K562 (cell line): ENCODE results near the gene ORMDL1. TPM values are rescaled to one million over a fixed set of nuclear protein-coding genes. Genes with fewer than 3 reads are reported as not detected.

Experiments
- CBX1 ChIP-seq: sonication (generic); IDR thresholded peaks from 2 replicates; pipeline ENCODE4 v1.6.1; 2016; ENCODE audit warnings: antibody characterized with exemption, low read depth, mild to moderate bottlenecking
- ELF1 ChIP-seq: fragments of 200-800 bp; sonication (Bioruptor generic); IDR thresholded peaks from 2 replicates; pipeline ENCODE4 v1.6.1; 2016; ENCODE audit warnings: missing genetic modification characterization, missing compliant biosample characterization
- ETV5 ChIP-seq: sonication (generic); formaldehyde crosslinking; IDR thresholded peaks from 2 replicates; pipeline ENCODE4 v1.4.0; 2020; ENCODE audit warnings: low read depth, mild to moderate bottlenecking, missing genetic modification reagents
- FOXJ2 ChIP-seq: fragments of 200-800 bp; sonication (Bioruptor generic); IDR thresholded peaks from 2 replicates; pipeline ENCODE4 v1.6.1; 2016; ENCODE audit warnings: missing genetic modification characterization, missing compliant biosample characterization
- MXI1 ChIP-seq: IDR thresholded peaks from 2 replicates; pipeline ENCODE4 v1.6.1; 2011; ENCODE audit warnings: low read depth, mild to moderate bottlenecking, improper control_type of control experiment, low read length
- MYNN ChIP-seq, 2 experiments: sonication (generic); formaldehyde crosslinking in 1 of 2; IDR thresholded peaks; 2 replicates each; pipeline versions ENCODE4 v1.5.0 to v1.6.1; 2016 to 2020; ENCODE audit warnings: antibody characterized with exemption in 1 of 2, missing genetic modification reagents in 1 of 2
- NR2C1 ChIP-seq, 2 experiments: fragments of 450-650 bp; IDR thresholded peaks; 2 replicates each; pipeline ENCODE4 v1.6.1; 2017; ENCODE audit warnings: mild to moderate bottlenecking in 2 of 2, antibody characterized with exemption in 1 of 2, inconsistent platforms in 1 of 2, missing compliant biosample characterization in 1 of 2, missing genetic modification characterization in 1 of 2
- TEAD1 ChIP-seq, 2 experiments: fragments of 450-650 bp in 1 of 2; sonication (generic) in 1 of 2; formaldehyde crosslinking; IDR thresholded peaks; 2 replicates each; pipeline versions ENCODE4 v1.4.0 to v1.8.0; 2020 to 2022; ENCODE audit warnings: mild to moderate bottlenecking in 2 of 2, missing genetic modification reagents in 1 of 2
- ZEB2 ChIP-seq: fragments of 450-650 bp; IDR thresholded peaks from 2 replicates; pipeline ENCODE4 v1.6.1; 2016
- polyA plus RNA-seq, 8 experiments: library from polyadenylated mRNA; depleted of rRNA in 4 of 8; stranded (reverse) in 5 of 8; unstranded in 3 of 8; fragments of >200 nt; fragmentation: Nextera tagmentation in 2 of 8; fragmentation: Illumina TruSeq in 1 of 8; extraction: Ambion mirVana in 2 of 8; extraction: Trizol in 1 of 8; gene quantifications; 2 replicates each; pipeline versions ENCODE4 v1.2.1 to v1.2.3, GENCODE V29; 2011 to 2014; ENCODE audit warnings: inconsistent platforms in 1 of 8, missing spikeins in 1 of 8
- total RNA-seq, 7 experiments: library from RNA; depleted of rRNA in 6 of 7; stranded (reverse); fragments of >200 nt in 6 of 7; fragmentation: Illumina TruSeq in 2 of 7; extraction: Trizol in 2 of 7; gene quantifications; 2 replicates each; pipeline versions ENCODE4 v1.2.1 to v1.2.3, GENCODE V29; 2011 to 2021; ENCODE audit warnings: low replicate concordance in 1 of 7
- TF ChIP-seq, protein P1 (sequence below): IDR thresholded peaks from 2 replicates; pipeline ENCODE4 v1.6.1; 2011; ENCODE audit not compliant: insufficient read length; ENCODE audit errors: extremely low read depth
- TF ChIP-seq, protein P2 (sequence below), 2 experiments: fragments of 450-650 bp in 1 of 2; sonication (generic) in 1 of 2; formaldehyde crosslinking in 1 of 2; IDR thresholded peaks; 2 replicates each; pipeline versions ENCODE4 v1.7.1 to v1.9.0; 2016 to 2022; ENCODE audit warnings: inconsistent platforms in 1 of 2, mild to moderate bottlenecking in 1 of 2, missing genetic modification reagents in 1 of 2
- TF ChIP-seq, protein P3 (sequence below), 2 experiments: IDR thresholded peaks; 2 replicates each; pipeline ENCODE4 v1.6.1; 2012; ENCODE audit warnings: improper control_type of control experiment in 2 of 2, low read depth in 2 of 2, low read length in 2 of 2, borderline replicate concordance in 1 of 2

Gene ORMDL1
- total and polyA plus RNA-seq, 9 of the 15 experiments (the other 6 are each of a cell fraction or from before 2014, with no cell fraction given), result 35.1 to 74.2 (median 50.0) TPM

DNA sequence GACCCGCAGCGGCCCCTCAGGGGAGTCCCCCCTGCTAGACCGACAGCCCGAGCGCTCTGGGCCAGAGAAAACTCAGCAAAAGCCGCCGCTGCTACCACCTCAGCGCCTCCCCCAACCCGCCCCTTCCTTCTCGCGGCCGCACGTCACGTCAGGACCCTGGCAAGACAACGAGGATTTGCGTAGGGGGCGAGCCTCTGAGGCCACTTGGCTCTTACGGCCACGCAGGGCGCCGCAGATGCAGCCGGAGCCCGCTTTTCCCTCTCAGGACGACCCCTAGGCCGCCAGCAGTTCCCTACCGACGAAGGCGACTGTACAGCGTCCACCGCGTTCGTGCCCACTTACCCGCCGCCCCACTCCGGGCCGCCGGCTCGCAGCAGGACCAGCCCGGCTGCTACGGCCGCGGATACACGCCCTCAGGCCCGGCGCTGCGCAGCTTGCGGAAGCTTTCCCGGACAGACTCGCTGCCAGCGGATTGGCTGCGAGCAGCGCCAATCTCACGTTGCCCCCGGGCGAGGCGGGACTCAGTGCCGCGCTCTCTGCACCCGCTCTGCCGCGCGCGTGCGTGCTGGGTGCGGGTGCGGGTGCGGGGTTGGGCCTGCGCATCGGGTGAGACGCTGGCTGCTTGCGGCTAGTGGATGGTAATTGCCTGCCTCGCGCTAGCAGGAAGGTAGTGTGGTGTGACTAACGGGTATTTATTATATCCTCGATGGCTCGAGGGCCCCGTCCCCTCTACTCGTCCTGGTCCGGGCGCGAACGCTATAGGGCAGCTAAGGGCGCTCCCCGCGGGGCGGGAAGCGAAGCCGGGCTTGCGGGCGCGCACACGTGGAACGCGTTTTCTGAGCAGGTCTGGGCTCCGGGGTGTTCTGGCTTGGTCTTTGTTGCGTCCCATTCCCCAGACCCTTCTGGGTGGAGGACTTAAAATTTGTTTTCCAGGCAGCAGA, at the start of gene ORMDL1, which contains the start of gene PMS1 (continued):
- TF ChIP-seq MXI1 (peak; percentile 63; the same call in 1 of the 2 replicates), ZEB2 (no peak), TEAD1 (CRISPR knock-in tag; IDR thresholded peaks at IDR 0.05) (0 out of 4 replicates have a peak, but pooled peaks of 1 of the 2 experiments have one; percentile 30), FOXJ2 (tag) (no peak), NR2C1 (IDR thresholded peaks at IDR 0.05) (peak; percentile 51; the same call in 1 of the 2 replicates), NR2C1 (tag; IDR thresholded peaks at IDR 0.05) (peak; percentile 64), CBX1 (peak; percentile 18; the same call in 1 of the 2 replicates), ETV5 (CRISPR knock-in tag) (no peak), MYNN (IDR thresholded peaks at IDR 0.05) (peak; percentile 37; the same call in 1 of the 2 replicates), MYNN (CRISPR knock-in tag; IDR thresholded peaks at IDR 0.05) (no peak), ELF1 (tag) (0 out of 2 replicates have a peak, but pooled peaks have one; percentile 24)
- TF ChIP-seq, protein P1, sequence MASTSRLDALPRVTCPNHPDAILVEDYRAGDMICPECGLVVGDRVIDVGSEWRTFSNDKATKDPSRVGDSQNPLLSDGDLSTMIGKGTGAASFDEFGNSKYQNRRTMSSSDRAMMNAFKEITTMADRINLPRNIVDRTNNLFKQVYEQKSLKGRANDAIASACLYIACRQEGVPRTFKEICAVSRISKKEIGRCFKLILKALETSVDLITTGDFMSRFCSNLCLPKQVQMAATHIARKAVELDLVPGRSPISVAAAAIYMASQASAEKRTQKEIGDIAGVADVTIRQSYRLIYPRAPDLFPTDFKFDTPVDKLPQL, result peak; percentile 20
- TF ChIP-seq, protein P2, sequence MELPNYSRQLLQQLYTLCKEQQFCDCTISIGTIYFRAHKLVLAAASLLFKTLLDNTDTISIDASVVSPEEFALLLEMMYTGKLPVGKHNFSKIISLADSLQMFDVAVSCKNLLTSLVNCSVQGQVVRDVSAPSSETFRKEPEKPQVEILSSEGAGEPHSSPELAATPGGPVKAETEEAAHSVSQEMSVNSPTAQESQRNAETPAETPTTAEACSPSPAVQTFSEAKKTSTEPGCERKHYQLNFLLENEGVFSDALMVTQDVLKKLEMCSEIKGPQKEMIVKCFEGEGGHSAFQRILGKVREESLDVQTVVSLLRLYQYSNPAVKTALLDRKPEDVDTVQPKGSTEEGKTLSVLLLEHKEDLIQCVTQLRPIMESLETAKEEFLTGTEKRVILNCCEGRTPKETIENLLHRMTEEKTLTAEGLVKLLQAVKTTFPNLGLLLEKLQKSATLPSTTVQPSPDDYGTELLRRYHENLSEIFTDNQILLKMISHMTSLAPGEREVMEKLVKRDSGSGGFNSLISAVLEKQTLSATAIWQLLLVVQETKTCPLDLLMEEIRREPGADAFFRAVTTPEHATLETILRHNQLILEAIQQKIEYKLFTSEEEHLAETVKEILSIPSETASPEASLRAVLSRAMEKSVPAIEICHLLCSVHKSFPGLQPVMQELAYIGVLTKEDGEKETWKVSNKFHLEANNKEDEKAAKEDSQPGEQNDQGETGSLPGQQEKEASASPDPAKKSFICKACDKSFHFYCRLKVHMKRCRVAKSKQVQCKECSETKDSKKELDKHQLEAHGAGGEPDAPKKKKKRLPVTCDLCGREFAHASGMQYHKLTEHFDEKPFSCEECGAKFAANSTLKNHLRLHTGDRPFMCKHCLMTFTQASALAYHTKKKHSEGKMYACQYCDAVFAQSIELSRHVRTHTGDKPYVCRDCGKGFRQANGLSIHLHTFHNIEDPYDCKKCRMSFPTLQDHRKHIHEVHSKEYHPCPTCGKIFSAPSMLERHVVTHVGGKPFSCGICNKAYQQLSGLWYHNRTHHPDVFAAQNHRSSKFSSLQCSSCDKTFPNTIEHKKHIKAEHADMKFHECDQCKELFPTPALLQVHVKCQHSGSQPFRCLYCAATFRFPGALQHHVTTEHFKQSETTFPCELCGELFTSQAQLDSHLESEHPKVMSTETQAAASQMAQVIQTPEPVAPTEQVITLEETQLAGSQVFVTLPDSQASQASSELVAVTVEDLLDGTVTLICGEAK (IDR thresholded peaks at IDR 0.05), result no peak
- TF ChIP-seq, protein P2 (CRISPR knock-in tag; IDR thresholded peaks at IDR 0.05), result no peak
- TF ChIP-seq, protein P3, sequence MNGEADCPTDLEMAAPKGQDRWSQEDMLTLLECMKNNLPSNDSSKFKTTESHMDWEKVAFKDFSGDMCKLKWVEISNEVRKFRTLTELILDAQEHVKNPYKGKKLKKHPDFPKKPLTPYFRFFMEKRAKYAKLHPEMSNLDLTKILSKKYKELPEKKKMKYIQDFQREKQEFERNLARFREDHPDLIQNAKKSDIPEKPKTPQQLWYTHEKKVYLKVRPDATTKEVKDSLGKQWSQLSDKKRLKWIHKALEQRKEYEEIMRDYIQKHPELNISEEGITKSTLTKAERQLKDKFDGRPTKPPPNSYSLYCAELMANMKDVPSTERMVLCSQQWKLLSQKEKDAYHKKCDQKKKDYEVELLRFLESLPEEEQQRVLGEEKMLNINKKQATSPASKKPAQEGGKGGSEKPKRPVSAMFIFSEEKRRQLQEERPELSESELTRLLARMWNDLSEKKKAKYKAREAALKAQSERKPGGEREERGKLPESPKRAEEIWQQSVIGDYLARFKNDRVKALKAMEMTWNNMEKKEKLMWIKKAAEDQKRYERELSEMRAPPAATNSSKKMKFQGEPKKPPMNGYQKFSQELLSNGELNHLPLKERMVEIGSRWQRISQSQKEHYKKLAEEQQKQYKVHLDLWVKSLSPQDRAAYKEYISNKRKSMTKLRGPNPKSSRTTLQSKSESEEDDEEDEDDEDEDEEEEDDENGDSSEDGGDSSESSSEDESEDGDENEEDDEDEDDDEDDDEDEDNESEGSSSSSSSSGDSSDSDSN (IDR thresholded peaks at IDR 0.05; ENCODE audit: borderline replicate concordance in 1 of 2, low read depth in 2 of 2, low read length in 2 of 2), result 0 out of 4 replicates have a peak, but pooled peaks of 1 of the 2 experiments have one; percentile 31
